HFF-Myc (cell line): ENCODE results near the gene LHFPL2.

Experiments
- DNase-seq: peaks from one replicate; pipeline ENCODE4 v3.0.0-alpha.2; 2011; ENCODE audit warnings: low read depth; ENCODE audit errors: extremely low read depth
- H3K4me3 ChIP-seq: replicated peaks from 2 replicates; pipeline ENCODE4 v1.5.1; 2011; ENCODE audit warnings: low read depth, mild to moderate bottlenecking, control low read depth, low read length
- TF ChIP-seq, protein P1 (sequence below): IDR thresholded peaks from 2 replicates; pipeline ENCODE4 v1.5.1; 2012; ENCODE audit warnings: mild to moderate bottlenecking, low read depth, low read length, control low read depth; ENCODE audit errors: missing control alignments

LHFPL2 gene

DNA sequence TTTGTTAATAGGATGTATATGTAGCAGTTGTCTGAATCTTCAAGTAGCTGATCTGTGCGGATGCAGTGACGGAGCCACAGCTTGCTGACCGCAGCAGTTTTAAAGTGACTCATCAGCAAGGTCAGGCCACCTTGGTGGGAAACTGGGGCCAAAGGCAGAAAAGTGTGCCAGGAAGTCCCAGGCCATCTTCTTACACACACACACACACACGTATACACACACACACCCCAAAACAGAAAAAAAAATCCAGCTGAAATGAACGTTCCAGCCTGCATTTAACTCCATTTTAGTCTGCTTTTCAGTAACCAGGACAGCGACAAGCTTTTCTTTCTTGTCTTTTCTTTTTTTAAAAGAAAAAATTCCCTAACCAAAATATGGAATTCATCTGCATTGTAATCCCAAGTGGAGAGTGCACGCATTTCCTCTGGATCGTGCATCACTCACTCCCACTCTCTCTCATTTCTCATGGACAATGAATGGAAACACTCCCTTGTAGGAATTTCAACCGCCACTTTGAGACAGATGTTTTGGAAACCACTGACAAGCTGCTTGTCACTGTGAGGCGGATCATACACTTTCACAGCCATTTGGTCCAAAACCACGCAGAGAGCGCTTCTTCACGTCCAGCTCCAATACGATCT, 103.9 kb downstream of the LHFPL2 start:
- no peak overlapping the region for H3K4me3 ChIP-seq
- peak; percentile 66 for DNase-seq
- TF ChIP-seq, protein P1, sequence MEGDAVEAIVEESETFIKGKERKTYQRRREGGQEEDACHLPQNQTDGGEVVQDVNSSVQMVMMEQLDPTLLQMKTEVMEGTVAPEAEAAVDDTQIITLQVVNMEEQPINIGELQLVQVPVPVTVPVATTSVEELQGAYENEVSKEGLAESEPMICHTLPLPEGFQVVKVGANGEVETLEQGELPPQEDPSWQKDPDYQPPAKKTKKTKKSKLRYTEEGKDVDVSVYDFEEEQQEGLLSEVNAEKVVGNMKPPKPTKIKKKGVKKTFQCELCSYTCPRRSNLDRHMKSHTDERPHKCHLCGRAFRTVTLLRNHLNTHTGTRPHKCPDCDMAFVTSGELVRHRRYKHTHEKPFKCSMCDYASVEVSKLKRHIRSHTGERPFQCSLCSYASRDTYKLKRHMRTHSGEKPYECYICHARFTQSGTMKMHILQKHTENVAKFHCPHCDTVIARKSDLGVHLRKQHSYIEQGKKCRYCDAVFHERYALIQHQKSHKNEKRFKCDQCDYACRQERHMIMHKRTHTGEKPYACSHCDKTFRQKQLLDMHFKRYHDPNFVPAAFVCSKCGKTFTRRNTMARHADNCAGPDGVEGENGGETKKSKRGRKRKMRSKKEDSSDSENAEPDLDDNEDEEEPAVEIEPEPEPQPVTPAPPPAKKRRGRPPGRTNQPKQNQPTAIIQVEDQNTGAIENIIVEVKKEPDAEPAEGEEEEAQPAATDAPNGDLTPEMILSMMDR: no peak

DNA sequence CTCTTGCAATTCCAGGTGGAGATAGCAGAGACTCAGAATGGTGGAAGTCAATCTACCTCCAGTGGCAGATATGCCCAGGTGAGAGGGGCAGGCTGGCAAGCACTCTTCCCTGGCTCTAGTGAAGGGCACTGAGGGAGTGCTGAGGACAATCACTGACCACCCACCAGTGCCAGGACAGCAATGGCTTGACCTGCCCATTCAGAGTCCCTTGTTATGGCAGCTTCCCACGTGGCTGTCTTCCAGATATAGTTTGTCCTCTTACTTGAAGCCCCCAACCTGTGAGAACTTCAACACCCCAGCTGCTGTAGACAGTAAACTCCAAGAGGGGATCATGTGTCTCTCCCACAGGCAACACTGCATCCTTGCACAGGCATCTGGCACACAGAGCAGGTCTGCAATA, 104.7 kb downstream of the LHFPL2 start:
- no peak for DNase-seq
- H3K4me3 ChIP-seq: no peak overlapping the region
- TF ChIP-seq, protein P1: no peak

DNA sequence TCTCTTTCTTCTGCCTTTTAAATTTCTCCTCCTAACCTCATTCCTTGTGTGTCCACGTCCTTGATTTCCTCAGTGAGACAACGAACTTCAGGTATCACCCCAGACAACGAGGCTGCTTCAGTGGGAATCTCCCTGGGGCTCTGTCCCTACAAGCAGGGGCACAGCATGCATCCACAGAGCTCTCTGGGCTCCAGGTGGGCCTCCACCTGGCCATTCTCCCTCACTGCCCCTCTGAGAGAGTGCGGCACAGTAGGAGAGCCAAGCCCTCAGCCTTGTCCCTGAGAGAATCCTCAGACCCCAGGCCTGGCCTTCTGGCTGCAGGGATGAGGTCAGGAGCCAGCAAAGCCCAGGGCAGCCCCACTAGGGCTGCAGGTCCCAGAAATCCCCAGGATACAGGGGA, 105.3 kb downstream of the LHFPL2 start:
- no peak overlapping the region for H3K4me3 ChIP-seq
- DNase-seq: no peak
- TF ChIP-seq, protein P1: no peak

DNA sequence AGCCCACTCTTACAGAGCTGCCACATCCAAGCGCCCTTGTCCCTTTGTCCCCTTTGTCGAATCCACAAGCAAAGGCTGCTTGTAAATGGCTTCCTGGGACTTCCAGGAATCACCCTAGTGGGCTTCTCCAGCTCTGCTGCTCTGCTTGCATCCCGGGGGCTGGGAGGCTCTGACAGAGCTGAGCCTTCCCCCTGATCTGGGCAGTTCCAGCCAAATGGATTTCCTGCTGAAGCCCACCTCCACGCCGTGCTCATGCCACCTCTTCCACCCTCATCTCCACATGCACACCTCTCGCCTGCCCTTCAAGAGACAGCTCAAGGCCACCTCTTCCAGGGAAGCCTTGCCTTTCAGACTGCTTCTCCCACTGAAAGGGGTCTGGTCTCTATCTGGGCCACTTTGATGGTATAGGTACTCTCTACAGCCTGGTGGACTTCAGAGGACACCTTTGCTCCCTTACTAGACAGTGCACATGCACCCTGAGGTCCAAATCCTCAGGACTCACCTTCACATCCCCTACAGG, 106.2 kb downstream of the LHFPL2 start:
- DNase-seq: no peak
- TF ChIP-seq, protein P1: no peak
- no peak overlapping the region for H3K4me3 ChIP-seq

DNA sequence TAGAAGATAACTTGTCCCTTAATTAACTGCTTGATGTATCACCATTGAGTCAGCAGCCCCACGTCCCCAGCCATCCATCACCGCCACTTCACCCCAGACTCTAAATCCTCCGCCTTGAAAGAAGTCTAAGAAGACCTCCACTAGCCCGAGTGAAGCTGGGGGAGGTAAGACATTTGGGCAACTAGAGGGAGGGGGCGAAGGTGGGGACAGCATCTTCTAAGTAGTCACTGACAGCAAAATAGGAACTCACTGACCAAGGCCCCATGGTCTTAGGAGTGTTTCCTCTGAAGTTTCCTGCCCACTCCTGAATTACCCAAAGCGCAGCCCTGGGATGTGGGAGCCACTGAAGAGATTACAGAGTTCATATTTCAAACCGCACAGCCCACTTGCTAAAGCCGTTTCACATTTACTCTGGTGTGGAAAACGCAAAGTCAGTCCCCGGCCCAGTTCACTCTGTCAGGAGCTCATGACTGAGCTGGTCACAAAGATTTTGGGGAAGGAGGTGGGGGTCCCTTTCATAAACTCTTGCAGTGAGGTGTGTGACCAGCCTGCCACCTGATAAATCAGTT, 107.4 kb downstream of the LHFPL2 start:
- no peak overlapping the region for H3K4me3 ChIP-seq
- TF ChIP-seq, protein P1: no peak
- no peak for DNase-seq

DNA sequence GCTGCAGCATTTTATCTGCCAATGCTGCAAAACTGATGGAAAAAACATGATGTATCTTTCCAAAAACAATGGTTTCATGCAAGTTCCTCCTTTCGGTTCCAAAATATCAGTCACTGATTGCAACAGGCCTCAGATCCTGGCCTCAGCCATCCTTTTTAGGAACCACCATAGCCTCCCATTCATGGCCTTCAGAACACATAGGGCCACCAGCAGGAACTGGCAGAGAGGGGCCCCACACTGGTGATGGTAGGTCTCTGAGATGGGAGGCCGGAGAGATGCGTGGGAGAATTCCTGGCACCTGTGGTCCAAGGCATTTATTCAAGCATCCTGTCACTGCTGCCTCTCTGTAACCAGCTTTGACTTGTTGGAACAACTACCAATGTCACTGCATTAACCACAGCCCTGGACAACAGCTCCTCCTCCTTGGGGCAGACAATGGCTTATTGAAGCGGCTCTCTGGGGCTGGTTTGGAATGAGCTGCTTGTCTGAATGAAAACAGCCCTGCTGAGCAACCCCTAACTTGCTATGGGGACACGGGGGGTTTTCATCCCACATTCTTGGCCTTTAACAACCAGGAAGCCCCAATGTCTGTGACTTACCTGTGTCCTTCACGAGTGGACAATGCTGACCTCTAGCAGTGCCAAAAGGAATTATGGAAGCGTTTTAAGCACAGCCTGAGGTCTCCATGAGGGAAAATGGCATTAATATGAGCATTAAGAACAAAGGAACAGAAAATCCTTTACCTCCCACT, 108.1 kb downstream of the LHFPL2 start:
- TF ChIP-seq, protein P1: no peak
- no peak for DNase-seq
- no peak overlapping the region for H3K4me3 ChIP-seq
